ENCODE data around the gene IRF2BP2.

IRF2BP2 gene

DNA sequence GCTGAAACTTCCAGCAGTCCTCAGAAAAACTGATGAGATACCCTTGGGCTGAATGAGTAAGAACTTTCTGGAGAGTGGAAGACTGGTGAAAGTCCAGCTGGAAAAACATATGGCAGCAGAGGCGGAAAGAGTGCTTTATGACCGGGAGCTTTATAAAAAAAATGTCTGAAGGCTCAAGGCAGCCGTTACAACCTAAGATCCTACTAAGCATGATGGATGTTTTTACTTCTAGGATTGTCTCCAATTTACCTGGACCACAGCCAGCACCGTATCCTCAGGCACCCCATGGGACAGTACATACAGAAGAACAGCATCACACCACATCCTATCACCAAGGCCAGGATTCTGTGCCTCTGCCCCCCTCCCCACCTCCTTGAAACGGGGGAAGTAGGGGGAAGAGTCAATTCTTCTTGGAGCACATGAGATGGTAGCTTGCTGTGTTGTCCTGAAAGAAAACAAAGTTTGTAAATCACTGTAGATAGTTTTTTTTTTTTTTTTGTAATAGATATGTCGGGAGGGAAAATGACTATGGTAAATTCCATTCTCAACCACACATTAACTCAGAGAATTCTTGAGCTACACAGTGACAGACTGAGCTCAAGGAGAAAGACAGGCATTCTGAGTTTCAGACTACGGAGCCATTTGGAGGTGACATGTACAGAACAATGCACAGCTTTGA is 11.8 kb upstream of the IRF2BP2 start:
- ATAC-seq, result no peak
- H3K36me3 Mint-ChIP-seq, result no peaks in the 10 kb centered on the region
- H3K9me3 Mint-ChIP-seq, result no peaks in the 10 kb centered on the region
- no peak overlapping the region for H3K4me3 Mint-ChIP-seq
- no peak overlapping the region for H3K27ac Mint-ChIP-seq
- no peaks in the 10 kb centered on the region for H3K27me3 Mint-ChIP-seq
- peaks cover 24% of the 10 kb centered on the region for H3K4me1 Mint-ChIP-seq

DNA sequence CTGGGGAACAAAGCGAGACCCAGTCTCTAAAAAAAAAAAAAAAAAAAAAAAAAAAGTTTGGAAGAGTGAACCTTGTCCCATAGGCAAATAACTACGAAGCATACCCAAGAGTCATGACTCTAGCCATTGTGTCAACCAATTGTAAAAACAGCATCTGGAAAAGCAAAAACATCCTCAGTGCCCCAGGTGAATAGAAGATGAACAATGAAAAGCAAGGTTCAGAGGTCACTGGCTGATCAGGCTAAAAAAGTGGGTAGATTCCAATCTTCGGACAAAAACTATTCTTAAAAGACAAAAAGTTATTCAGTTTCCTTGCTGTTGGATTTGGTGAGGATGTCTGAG is 11.1 kb upstream of the IRF2BP2 start:
- ATAC-seq, result no peak
- H3K4me3 Mint-ChIP-seq, result no peak overlapping the region

DNA sequence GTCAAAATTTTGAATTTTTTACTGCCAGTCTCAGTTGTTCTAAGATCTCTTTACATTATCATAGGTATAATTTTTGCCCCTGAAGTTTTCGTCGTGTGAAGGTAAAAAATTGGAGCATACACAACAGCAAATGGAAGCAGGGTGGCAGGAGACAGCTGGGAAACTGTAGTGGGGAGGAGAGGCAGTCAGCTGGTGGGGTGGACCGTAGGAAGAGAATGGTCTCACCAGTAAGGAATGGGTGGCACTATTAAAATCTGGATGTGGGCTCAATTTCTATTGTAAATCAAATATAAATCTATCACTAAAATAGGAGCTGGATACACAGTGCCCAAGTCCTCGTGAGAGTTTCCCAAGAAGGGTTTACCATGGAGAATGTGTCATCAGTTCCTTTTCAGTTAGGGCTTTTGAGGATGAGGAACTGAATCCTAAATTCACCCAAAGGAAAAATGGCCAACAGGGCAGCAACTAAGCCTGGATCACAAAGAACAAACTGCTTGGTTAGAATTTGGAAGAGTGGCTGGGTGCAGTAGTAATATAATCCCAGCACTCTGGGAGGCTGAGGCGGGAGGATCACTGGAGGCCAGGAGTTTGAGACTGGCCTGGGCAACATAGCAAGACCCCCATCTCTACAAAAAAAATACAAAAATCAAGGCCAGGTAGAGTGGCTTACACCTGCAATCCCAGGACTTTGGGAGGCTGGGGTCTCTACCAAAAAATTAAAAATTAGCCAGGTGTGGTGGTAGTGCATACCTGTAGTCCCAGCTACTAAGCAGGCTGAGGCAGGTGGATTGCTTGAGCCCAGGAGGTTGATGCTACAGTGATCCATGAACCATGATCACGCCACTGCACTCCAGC is 10.5 kb upstream of the IRF2BP2 start:
- Mint-ChIP-seq H3K36me3 (no peaks in the 10 kb centered on the region), H3K27ac (no peak overlapping the region), H3K9me3 (no peaks in the 10 kb centered on the region), H3K4me1 (peaks cover 27% of the 10 kb centered on the region), H3K4me3 (no peak overlapping the region), H3K27me3 (no peaks in the 10 kb centered on the region)
- no peak for ATAC-seq

More for the DNA sequence above, 11.1 kb upstream of the IRF2BP2 start:
- Mint-ChIP-seq H3K9me3 (no peaks in the 10 kb centered on the region), H3K36me3 (no peaks in the 10 kb centered on the region), H3K27me3 (no peaks in the 10 kb centered on the region), H3K4me1 (peaks cover 27% of the 10 kb centered on the region), H3K27ac (no peak overlapping the region)

DNA sequence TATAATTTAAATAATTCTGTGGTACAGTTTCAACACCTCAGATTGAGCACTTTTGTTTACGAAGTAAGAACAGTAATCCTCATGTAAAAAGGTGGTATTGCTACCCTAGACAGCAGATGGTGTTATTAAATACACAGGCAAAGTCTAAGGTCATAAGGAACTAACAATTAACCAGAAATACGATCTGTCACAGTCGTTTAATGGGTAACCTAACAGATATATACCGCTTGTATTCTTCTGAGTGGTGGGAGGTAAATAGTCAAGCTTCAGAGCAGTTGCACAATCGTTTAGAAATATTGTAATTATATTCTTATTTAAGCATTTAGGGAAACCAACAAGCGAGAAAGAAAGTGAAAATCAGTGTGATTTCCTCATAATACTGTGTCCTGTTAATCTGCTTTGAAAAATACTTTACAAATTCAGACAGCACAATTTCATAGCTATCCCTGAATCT is 9.8 kb upstream of the IRF2BP2 start:
- H3K4me3 Mint-ChIP-seq, result no peak overlapping the region
- H3K9me3 Mint-ChIP-seq, result no peaks in the 10 kb centered on the region
- H3K4me1 Mint-ChIP-seq, result peaks cover 26% of the 10 kb centered on the region
- no peak overlapping the region for H3K27ac Mint-ChIP-seq
- H3K36me3 Mint-ChIP-seq, result no peaks in the 10 kb centered on the region
- no peak for ATAC-seq
- H3K27me3 Mint-ChIP-seq, result no peaks in the 10 kb centered on the region

DNA sequence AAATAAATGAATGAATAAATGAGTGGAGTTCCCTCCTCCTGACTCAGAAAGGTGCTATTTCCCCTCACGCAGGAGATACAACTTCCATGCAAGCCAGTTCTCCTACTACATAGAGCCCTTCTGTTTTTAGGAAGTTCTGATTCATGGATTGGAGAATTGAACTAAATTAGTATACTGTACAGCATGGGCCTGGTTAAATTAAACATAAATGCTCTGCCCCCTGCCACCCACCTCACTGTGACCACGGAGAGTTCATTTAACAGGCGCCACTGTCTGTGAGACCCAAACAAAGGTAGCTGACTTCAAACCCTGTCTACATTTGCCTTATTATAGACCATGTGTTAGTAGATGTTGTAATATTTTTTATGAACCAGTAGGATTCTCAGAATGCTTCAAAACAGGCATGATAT is 9.1 kb upstream of the IRF2BP2 start:
- no peaks in the 10 kb centered on the region for H3K36me3 Mint-ChIP-seq
- no peak overlapping the region for H3K4me3 Mint-ChIP-seq
- no peak for ATAC-seq
- peak overlapping the region; percentile 30 for H3K27ac Mint-ChIP-seq
- peaks cover 19% of the 10 kb centered on the region for H3K4me1 Mint-ChIP-seq
- H3K9me3 Mint-ChIP-seq, result no peaks in the 10 kb centered on the region
- no peaks in the 10 kb centered on the region for H3K27me3 Mint-ChIP-seq

DNA sequence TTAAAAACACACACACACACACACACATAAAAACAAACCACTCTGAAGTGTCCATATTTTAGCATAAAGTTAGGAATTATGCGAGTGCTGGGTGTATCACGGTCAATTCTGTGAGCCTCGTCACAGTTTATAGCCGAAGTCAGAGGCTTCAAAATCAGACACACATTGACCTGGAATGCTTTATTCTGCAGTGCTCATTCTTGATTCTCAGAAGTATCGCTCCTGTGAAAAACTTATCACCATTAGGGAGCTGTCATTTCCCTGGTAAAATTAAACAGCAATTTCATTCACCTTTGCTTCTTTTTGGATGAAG is 8.7 kb upstream of the IRF2BP2 start:
- H3K36me3 Mint-ChIP-seq, result no peaks in the 10 kb centered on the region
- H3K27ac Mint-ChIP-seq, result peak overlapping the region; percentile 30
- no peaks in the 10 kb centered on the region for H3K9me3 Mint-ChIP-seq
- no peak overlapping the region for H3K4me3 Mint-ChIP-seq
- H3K4me1 Mint-ChIP-seq, result peaks cover 15% of the 10 kb centered on the region
- no peaks in the 10 kb centered on the region for H3K27me3 Mint-ChIP-seq
- ATAC-seq, result no peak

DNA sequence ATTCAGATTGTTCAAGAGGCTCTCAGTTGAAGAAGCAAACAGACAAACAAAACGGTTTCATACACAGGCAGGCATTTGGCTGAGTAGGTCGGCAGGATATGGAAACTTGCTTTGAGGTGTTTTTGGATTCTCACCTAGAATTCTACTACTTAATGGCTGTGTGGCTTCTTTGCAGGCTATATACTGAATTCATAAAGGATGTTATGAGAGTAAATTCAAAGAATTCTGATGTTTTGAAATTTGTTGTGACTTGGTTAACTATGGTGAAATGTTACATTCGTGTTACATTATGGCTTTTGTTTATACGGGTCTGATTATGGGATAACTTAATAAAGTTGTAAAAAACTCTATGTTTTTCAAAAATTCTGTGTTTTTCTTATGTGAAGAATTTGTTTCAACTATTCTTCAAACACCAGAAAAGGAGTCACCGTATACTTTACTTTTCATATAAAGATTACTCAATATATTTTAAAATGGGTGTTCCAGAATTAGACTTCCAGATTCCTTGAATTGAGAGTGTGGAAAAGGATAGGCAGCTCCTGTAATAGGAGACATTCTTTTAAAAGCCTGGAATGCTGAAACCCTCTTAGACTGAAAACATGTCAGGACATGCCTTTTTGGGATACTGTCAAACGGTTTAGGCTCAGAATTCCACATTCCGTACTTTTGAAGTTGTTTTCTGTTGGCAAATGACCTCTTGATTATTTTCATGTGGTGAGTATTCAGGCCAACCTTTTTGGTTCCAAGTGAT is 8.2 kb upstream of the IRF2BP2 start:
- H3K4me1 Mint-ChIP-seq, result peaks cover 18% of the 10 kb centered on the region
- no peak overlapping the region for H3K4me3 Mint-ChIP-seq
- H3K27me3 Mint-ChIP-seq, result no peaks in the 10 kb centered on the region
- H3K36me3 Mint-ChIP-seq, result no peaks in the 10 kb centered on the region
- no peak for ATAC-seq
- H3K9me3 Mint-ChIP-seq, result no peaks in the 10 kb centered on the region
- H3K27ac Mint-ChIP-seq, result no peak overlapping the region

DNA sequence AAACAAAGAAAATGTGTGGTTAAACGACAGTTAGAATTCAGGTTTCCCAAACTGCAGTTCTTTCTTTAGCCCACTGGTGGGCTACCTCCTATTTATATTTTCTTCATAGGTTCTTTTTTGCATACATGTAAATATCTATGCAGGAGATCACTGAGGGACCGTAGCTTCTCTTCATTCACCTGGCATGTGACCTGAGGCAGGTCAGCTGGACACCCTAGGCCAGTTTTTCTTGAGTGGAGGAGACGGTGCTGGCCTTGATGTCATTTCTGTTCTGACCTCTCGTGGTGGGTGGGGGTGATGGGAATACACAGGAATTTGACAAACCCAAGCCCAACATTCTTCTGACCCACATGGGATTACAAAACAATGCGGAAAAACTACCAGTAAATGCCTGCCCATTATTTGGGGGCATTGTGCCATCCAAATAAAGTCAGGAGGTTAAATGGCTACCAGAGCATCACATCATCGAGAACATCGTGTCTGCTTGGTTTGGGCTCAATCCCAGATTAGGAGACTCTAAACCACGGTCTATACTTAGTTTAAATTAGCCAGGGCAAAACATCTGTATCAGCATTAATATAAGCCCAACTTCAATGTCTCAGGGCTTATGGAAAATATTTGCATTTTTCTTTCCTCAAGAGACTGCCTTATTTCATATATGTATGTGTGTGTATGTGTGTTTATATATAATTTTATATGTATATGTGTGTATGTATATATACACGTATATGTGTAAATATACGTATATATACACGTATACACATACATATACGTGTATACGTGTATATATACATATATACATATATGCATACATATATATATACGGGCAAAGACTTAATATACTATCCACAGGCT is 7.4 kb upstream of the IRF2BP2 start:
- Mint-ChIP-seq H3K4me1 (peaks cover 26% of the 10 kb centered on the region), H3K9me3 (no peaks in the 10 kb centered on the region), H3K36me3 (no peaks in the 10 kb centered on the region), H3K27ac (peak overlapping the region; percentile 33), H3K27me3 (no peaks in the 10 kb centered on the region), H3K4me3 (no peak overlapping the region)
- no peak for ATAC-seq

DNA sequence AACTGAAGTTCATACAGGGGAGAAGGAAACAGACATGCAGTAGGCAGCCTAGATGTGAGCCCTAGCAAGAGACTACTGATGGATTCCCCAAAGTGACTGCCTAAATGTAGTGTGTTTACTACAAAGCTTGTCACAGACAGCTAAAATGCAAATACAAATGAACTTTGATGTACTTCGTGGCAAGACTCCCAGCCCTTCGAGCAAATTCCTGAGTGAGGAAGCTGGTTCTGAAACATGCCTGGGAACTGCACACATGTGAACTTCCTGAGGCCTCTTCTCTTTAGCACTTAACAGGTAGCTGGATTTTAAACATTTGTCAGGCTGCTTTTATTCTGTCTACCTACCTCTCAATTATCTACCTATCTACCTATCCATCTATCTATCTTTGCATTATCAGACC is 6.7 kb upstream of the IRF2BP2 start:
- no peaks in the 10 kb centered on the region for H3K27me3 Mint-ChIP-seq
- H3K4me1 Mint-ChIP-seq, result peaks cover 34% of the 10 kb centered on the region
- H3K4me3 Mint-ChIP-seq, result no peak overlapping the region
- H3K9me3 Mint-ChIP-seq, result no peaks in the 10 kb centered on the region
- peak overlapping the region; percentile 33 for H3K27ac Mint-ChIP-seq
- ATAC-seq, result no peak
- no peaks in the 10 kb centered on the region for H3K36me3 Mint-ChIP-seq

DNA sequence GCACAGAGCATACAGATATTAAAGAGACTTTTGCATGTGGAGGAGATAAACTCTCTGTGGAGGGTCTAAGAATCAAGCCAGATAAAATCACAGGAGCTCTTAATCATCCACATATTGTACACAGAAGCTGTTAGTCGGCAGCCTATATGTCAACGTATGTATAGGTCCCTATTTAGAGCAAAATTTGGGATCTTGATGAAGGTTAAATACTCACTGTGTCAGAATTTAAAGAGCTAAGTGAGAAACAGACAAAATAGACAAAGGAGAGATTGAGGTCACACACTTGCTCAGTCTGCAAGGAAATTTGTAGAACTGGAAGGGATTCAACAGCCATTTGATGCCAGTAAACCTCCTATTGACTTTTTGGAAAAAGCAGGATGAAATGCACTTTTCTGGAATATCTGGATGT is 4.1 kb upstream of the IRF2BP2 start:
- no peaks in the 10 kb centered on the region for H3K27me3 Mint-ChIP-seq
- H3K27ac Mint-ChIP-seq, result peak overlapping the region; percentile 100
- no peaks in the 10 kb centered on the region for H3K9me3 Mint-ChIP-seq
- no peaks in the 10 kb centered on the region for H3K36me3 Mint-ChIP-seq
- peaks cover 33% of the 10 kb centered on the region for H3K4me1 Mint-ChIP-seq
- no peak for ATAC-seq
- no peak overlapping the region for H3K4me3 Mint-ChIP-seq

DNA sequence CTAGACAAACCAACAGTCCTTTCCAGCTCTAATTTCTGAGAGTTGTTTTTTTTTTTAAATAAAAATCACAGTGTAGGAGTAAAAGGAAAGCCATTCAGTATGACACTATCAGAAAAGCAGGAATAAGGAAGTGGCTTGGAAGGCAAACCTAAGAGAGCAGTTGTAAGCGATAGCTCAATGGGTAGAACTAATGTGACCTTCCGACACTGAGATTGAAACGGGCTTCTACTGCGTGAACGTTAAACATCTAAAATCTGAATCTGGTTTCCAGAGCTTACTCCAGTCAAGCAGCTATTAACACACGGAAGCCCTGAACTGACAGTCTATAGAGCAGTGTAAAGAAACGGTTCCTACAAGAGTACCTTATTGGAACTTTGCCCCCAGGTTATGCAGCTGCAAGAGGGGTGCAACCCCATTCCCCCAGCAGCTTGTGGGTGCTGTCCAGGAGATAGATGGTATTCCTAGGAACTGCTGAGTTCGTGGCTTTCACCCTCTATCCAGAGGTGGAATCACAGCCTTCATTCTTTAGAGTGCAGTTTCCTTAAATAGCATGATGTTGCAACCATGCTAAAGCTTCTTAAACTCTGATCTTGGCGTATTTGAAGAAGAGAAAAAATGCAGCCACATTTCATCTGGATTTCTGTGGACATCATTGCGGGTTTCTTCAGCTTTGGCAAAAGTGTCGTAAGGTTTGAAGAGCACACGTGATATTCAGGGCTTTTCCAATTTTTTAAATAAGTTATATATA is 3.3 kb upstream of the IRF2BP2 start:
- Mint-ChIP-seq H3K27ac (peak overlapping the region; percentile 100), H3K36me3 (peaks cover 2% of the 10 kb centered on the region), H3K4me1 (peaks cover 33% of the 10 kb centered on the region), H3K27me3 (no peaks in the 10 kb centered on the region), H3K9me3 (no peaks in the 10 kb centered on the region), H3K4me3 (peak overlapping the region; percentile 74)
- no peak for ATAC-seq

DNA sequence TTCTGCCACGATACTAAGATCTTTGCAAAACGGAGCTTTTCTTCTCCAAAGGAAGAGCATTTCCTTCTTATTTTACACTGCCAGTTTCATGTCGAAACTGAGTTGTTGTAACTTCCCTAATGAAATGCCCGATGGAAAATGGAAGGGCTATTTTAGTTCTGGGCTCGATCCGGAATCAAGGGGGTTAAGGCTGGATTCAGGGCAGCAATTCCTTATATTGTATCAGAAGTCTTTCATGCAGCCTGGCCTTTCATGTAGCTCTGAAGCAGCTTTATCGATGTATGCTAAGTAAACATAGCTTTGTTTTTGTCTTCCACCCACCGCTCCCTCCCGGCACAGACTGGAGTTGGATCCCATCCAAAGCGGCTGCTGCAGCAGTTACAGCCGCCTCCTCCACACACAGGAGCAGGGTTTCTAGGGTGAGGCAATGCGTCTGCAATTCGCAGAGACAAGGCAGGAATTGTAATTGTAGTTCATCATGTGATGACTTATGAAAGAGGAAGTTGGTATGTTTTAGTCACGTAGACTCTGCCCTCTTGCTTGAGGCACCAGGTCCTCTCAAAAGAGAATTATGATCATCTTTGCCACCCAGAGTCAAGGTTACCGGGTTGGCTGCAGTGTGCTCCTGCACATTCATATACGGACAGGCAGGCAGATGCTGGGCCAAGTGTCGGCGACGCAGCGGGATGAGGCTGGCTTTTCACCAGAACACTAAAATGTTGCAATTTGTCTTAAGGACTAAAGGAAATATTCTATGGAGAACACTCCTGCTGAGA is 2.6 kb upstream of the IRF2BP2 start:
- ATAC-seq, result peak; percentile 55
- peaks cover 37% of the 10 kb centered on the region for H3K4me1 Mint-ChIP-seq

DNA sequence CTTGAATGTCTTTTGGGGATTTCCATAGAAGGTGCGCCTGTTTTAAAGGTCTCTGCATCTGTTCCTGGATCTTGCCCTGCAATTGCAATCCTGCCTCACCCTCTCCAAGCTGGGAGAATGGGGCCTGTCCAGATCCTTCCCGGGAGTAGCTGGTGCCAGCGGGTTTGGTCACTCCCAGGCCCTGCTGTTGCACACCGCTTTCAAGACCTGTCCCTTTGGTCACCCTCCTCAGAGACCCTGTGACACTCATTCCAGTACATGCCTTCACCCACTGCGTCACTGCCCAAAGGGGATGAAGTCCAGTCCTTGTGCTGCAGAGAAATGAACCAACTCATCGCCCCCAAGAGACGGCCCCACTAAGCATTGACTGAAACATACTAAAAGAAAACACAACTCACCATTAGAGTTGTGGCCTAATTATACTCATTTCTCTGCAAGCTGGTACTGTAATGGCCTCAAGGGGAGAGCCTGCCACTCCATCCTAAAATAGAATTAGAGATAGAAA is 1.9 kb upstream of the IRF2BP2 start:
- no peaks in the 10 kb centered on the region for H3K9me3 Mint-ChIP-seq
- H3K36me3 Mint-ChIP-seq, result peaks cover 16% of the 10 kb centered on the region
- H3K27me3 Mint-ChIP-seq, result no peaks in the 10 kb centered on the region
- no peak for ATAC-seq
- peak overlapping the region; percentile 74 for H3K4me3 Mint-ChIP-seq
- H3K4me1 Mint-ChIP-seq, result peaks cover 40% of the 10 kb centered on the region
- H3K27ac Mint-ChIP-seq, result peak overlapping the region; percentile 100

More for the DNA sequence above, 2.6 kb upstream of the IRF2BP2 start:
- Mint-ChIP-seq H3K4me3 (peak overlapping the region; percentile 74), H3K27me3 (no peaks in the 10 kb centered on the region), H3K36me3 (peaks cover 10% of the 10 kb centered on the region), H3K27ac (peak overlapping the region; percentile 100), H3K9me3 (no peaks in the 10 kb centered on the region)

Measured in stimulated activated memory B cell treated with anti-CD40 and anti-IgM and Interleukin-4, amounts not matched to agents 10 μg/mL and 1 μg/mL and 100 μg/mL, for 72 hours (primary cell).